ENCODE results near the gene TRMT112.

Gene TRMT112

DNA sequence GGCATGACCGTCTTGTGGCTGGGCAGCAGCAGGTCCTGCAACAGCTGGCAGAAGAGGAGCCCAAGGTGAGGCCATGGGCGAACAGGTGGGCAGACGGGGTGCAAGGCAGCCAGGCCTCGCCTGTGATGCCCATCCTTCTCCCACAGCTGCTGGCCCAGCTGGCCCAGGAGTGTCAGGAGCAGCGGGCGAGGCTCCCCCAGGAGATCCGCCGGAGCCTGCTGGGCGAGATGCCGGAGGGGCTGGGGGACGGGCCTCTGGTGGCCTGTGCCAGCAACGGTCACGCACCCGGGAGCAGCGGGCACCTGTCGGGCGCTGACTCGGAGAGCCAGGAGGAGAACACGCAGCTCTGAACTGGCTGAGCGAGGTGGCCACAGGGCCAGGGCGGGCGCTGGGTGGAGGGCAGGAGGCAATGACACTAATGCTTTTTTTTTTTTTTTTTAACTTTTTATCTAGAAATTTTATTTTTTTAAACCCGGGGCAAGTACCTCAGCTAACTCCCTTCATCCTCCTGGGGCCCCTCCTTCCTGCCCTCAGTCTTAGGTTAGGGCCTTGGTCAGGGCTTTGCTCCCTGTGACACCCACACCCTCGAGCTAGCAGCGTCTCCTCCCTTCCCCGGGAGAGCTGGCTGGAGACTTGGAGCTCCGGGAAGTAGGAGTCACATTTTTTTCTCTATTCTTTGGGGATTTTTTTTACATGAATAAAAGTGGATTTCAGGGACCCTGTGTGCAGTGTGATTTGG, 50.0 kb downstream of the TRMT112 start:
- TF ChIP-seq TAF1 (IDR thresholded peaks at IDR 0.05; ENCODE audit: borderline replicate concordance, insufficient read depth, low read length) = no peak
- no peak for TF ChIP-seq POLR2AphosphoS5 (IDR thresholded peaks at IDR 0.05; ENCODE audit: low read depth, low read length)
- TF ChIP-seq SIN3A (IDR thresholded peaks at IDR 0.05; ENCODE audit: borderline replicate concordance, insufficient read depth, low read length) = no peak
- TF ChIP-seq, protein P1, sequence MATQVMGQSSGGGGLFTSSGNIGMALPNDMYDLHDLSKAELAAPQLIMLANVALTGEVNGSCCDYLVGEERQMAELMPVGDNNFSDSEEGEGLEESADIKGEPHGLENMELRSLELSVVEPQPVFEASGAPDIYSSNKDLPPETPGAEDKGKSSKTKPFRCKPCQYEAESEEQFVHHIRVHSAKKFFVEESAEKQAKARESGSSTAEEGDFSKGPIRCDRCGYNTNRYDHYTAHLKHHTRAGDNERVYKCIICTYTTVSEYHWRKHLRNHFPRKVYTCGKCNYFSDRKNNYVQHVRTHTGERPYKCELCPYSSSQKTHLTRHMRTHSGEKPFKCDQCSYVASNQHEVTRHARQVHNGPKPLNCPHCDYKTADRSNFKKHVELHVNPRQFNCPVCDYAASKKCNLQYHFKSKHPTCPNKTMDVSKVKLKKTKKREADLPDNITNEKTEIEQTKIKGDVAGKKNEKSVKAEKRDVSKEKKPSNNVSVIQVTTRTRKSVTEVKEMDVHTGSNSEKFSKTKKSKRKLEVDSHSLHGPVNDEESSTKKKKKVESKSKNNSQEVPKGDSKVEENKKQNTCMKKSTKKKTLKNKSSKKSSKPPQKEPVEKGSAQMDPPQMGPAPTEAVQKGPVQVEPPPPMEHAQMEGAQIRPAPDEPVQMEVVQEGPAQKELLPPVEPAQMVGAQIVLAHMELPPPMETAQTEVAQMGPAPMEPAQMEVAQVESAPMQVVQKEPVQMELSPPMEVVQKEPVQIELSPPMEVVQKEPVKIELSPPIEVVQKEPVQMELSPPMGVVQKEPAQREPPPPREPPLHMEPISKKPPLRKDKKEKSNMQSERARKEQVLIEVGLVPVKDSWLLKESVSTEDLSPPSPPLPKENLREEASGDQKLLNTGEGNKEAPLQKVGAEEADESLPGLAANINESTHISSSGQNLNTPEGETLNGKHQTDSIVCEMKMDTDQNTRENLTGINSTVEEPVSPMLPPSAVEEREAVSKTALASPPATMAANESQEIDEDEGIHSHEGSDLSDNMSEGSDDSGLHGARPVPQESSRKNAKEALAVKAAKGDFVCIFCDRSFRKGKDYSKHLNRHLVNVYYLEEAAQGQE (IDR thresholded peaks at IDR 0.05; ENCODE audit: insufficient read depth in 1 of 2, low read depth in 2 of 2, low read length in 2 of 2) = no peak
- TF ChIP-seq FOXP2 (optimal IDR thresholded peaks at IDR 0.05; ENCODE audit: borderline replicate concordance, extremely low read depth, extremely low read length, insufficient read depth) = no peak

Measured in PFSK-1 (cell line).